HG03442 (cell line): ENCODE measurements around the gene DST.

Source experiments
- ATAC-seq: cut with Tn5 transposase; IDR thresholded peaks from one replicate; pipeline ENCODE4 v1.9.1; 2021; ENCODE audit warnings: mild to moderate bottlenecking, moderate library complexity; ENCODE audit not compliant: unreplicated experiment

The DST gene

DNA sequence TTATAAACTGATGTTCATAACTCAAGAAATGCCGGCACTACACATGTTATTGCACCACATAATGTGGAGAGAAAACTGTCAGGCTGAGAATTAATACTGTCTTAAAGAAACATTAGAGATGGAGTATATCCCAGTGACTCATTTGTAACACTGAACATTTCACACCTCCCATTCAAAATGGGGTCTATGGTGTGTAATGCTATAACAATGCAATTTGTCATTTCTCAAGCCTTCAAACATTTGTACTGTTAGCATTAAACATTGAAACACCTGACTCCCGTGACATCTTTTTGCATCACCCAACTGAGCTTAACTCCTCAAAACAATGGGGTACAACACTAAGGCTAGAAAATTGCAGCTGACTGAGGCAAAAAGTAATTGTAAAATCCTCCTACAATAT is 151.7 kb downstream of the DST start:
- no peak for ATAC-seq

DNA sequence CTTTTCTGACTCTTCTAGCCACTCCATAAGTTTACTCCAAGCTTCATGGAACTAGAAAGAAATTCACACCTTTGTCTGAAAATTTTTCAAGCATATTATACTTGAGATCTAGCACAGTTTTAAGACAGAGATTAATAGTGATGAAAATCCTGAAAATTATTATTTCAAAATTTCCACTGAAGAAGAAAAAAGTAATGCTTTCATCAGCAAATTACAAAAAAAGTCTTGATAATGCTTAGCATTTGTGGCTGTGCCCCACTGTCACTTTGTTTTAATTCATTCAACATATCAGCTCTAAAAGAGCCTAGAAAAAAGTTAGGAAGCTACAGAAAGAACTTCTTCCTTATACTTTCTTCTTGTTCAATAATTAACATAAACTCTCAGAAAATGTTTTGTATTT is 153.1 kb downstream of the DST start:
- ATAC-seq, result no peak

DNA sequence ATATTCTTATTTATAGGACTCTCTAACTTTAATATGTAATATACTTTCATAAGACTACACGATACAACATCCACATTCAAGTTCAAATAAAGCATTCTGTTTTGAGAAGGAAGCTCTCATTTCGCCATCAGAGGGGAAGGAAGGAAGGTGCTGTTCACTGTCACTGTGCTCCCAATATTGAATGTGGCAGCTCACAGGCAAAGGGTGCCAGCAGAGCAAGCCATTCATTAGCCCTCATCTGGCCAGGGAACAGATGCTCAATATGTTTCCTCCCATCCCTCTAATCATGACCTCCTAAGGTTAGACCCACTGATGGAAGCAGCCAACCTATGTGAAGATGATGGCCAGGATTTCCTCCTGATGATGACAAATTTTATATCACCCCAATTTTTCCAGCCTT is 154.4 kb downstream of the DST start:
- no peak for ATAC-seq

DNA sequence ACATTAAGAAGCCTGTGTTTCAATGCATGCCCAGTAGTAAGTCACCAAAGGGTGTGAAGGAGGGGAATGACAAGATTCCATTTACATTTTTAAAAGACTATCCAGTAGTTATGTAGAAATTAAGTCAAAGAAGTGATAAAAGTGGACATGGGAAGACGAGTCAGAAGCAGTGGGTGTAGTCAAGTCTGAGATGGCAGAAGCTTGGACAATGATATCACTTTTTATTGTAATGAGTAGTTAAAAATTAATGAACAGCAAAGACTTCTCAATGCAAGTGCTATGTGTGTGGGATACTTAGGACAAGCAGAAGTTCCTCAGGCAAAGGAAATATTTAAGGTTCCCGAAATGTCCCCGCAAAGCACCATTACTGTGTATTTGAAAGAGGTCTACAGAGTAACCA is 156.0 kb downstream of the DST start:
- no peak for ATAC-seq

DNA sequence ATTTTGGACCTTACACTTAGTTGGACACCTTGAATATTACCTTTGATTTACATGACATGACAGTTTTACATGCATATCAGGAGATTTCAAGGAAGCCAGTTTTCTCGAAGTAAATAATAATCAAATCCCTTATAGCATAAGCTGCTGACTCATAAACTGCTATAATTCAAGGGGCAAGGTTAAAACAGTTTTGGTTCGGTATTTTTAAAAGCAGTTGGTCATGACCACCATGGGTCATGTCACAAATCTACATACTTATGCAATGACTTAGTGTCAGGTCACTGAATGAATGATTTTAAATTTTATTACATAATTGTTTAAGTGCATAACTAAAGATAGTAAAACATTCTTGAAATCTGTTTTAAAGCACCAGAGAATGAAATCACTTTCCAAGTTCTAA is 158.0 kb downstream of the DST start:
- ATAC-seq, result no peak

DNA sequence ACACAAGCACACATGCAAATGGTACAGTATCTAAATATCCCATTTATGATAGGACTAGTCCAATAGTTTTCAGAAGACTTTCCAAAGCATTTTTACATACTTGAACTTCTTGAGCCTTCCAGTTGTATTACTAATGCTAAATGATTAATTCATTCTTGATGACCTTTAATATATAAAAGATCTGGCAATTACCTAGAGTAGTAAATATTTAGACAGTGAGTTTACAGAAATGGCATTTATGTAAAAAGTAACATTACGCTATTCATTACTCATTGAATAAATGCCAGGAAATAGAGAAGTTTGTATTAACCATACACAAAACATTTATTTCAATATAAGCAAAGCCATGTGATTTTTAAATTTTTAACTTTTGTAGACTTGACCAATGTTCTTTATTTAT is 158.8 kb downstream of the DST start:
- ATAC-seq, result no peak

DNA sequence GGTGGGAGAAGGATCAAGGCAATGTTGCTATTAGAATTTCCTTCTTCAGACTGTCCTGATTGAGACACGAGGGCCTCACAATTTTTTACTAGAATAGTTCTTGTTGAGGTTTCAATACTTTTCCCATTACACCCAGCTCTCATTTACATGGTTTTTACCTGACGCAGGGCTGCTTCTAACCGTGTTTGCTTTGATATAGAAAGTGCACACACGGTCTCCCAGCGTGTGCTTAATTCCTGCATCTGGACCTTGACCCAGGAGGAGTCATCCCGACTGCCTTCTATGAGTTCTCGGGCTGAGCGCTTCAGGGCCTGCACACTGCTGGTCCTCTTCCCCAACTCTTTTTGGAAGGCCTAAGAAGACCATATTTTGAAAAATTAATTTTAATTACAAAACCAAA is 160.2 kb downstream of the DST start:
- ATAC-seq, result no peak

DNA sequence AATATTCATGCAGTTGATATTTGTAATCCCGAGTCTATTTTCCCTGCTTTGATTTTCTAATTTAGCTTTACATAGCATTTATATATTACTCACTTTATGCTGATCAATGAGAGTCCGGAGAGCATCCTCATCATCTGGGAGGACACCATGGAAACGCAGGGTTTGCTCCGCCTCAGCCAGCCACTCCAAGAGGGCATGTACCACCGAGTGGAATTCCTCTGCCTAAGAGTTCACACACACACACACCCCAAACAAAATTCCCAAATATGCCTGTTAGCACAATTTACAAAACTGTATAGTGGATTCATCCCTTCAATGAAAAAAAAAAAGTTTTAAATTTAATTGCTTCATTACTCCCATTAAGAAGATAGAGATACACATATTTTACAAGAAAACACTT is 160.7 kb downstream of the DST start:
- ATAC-seq, result no peak

DNA sequence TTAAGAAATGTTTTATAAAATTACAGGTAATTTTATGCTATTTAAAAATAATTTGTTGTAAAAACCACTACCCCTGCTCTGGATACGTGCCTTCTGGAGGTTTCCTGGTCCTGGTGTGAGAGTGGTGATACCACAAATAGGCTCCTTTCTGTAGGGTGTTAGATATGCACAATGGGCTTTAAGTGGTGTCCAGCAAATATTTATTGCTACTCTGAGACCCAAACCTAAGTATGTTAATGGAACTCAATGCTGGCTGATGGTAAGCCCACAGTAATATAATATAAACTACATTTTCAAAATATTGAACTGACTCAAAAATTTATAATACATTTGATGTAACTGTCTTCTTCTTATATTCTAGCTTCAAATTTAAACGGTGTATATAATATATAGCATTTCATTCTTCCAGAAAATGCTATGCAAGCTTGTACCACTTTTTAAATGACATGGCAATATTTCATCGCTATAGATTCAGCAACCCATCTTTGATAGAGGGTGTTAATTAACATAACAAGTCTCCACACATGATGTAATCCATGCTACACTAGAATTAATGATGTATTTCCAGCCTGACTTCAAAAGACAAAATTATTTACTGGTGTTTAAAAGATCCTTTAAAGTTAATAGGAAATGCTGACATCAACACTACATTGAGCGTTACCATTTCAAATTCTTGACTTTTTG is 161.9 kb downstream of the DST start:
- no peak for ATAC-seq

DNA sequence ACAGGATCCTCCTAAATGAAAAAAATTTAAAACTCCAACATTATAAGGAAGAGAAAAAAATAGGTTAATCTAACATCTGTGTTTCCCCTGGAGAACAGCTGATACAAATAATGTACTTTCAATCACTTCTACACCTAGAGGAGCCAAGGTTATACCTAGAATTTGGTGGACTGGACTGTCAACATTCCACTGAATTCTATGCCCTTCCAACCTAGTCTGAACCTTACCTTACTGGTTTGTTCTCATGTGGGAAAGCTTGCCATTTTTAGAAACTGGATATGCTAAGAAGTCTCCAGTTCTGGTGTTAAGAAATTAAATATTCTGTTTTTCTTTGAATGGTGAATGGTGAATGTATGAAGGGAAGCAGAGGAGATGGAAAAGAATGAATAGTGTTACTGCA is 162.4 kb downstream of the DST start:
- no peak for ATAC-seq

DNA sequence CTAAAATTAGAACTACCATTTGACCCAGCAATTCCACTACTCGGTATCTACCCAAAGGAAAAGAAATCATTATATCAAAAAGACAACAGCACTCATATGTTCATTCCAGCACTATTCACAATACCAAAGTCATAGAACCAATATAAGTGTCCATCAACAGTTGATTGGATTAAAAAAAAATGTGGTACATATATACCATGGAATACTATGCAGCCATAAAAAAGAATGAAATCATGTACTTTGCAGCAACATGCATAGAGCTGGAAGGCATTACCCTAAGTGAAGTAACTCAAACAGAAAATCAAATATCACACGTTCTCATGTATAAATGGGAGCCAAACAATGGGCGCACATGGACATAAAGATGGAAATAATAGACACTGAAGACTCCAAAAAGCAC is 163.3 kb downstream of the DST start:
- ATAC-seq, result no peak

DNA sequence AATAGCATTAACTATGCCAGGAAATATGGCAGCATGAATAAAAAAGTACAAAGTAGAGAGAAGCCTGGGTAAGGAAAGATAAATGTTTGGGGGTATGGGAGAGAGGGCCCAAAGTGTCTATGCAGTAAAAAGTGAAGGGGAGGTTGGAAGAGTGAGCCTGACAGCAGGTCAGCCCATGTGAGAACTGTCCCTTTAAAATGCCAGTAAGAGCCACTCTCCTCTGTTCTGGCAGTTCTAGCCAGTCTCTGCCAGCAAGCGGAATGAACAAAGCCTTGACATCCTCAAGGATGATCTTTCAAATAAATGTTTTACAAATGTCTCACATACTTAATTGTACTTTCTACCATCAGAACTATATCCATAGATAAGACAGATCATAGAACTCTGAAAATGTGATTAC is 164.5 kb downstream of the DST start:
- no peak for ATAC-seq

DNA sequence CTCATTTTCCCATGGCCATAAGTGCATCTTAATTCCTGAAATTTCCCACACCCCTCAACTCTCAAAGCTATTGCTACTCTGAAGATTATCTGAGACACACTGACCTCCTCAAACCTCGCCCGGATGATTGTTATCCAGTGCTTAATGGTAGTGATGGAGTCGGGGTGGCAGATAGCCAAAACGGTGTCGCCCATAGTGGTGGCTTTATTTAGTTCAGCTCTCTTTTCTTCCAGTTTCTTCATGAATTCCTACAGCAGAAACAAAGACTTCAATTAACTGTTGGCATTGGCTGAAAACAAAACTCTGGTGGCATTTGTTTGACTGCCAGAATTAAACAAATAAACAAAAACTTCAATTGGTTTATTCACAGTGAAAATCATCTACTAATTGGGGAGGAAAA is 165.4 kb downstream of the DST start:
- ATAC-seq, result no peak

DNA sequence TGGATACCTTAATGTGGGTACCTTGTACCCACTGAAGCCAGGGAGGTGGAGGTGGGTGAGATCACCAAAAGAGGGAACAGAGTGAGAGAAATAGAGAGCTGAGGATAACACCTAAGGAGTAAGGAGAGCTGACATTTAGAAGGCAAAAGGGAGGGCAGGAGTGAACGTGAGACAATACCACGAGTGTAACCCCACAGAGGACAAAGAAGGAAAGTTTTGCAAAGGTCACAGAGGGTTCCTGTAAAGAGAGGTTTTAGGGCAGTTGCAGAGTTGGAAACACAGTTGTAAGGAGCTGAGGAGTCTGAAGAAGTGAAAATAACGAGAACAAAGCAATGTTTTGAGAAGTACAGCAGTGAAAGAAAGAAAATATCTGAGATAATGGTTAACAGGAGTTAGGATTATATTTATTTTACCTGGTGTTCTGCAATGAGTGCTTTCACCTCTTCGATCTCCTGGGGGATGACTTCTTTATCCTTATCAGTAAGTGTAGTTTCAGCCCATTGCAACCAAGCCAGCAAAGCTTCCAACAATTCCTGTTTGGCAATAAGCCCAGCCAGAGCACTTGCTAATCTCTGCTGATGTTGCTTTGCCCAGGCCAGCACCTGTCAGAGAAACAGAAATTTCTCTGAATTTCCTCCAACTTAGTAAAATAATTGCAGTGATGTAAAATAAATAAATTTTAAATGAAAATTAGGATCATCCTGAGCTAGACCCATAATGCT is 166.8 kb downstream of the DST start:
- no peak for ATAC-seq

DNA sequence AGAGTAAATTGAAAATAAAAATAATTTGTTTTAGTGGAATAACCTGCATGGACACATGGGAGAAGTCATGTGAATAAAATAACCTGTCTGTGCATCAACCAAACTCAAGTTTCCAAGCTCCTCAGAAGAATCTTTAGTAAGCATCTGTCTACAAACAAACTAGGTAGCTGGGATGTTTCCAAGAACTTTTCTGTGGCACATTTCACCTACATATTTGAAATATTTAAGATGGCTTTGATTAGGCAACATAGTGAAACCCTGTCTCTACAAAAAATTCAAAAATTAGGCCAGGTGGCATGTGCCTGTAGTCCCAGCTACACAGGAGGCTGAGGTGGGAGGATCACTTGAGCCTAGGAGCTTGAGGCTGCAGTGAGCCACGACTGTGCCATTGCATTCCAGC is 168.2 kb downstream of the DST start:
- no peak for ATAC-seq

DNA sequence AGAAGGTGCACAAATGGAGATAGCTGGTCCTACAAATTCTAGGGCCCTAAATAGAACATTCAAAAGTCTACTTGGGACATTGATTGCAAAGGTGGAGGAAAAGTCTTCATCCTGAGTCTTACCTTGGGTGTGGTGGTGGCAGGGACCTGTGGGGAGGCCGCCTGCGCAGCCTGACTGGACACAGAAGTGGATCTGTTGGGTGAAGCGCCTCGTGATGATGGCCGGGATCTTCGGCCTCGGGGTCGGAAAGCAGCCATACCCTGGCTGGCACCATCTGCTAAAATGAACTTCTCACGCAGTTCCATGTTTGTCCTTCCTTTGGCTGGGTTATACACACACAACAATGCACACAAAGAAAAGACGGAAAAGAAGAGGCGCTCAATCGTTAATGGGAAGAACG is 179.2 kb downstream of the DST start:
- no peak for ATAC-seq

DNA sequence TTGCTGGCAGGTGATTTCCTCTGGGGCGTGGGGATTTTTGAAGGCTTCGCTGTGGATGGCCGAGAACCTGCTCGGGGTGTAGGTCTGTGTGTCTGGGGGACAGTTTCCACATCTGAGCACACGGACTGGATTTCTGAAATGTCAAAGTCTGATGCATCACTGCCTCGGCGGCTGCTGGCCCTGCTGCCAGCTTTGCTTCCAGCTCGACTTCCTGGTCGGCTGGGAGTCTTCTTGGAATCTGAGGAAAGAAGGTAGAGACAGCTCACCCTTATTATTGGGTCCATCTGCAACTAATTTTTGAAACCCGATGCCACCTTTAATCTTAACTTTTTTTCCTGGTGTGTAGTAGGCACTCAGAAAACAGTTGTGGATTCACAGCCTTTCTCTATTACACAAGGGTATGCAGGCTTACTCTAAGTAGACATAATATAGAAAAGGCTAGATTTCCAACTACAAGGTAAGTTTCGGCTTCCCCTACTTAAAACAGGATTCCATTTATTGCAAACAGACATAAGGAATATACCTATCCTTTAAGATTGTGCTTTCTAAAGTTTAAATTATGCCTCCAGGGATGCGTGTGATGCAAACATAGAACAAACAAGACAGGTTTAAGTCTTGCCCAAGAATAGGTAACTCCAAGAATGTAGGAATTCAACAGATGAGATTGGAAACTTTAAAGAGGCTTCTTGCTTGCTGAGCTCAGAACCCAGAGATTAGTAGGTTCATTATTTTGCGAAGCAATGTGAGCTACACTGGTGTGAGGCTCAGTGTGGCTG is 183.5 kb downstream of the DST start:
- no peak for ATAC-seq

DNA sequence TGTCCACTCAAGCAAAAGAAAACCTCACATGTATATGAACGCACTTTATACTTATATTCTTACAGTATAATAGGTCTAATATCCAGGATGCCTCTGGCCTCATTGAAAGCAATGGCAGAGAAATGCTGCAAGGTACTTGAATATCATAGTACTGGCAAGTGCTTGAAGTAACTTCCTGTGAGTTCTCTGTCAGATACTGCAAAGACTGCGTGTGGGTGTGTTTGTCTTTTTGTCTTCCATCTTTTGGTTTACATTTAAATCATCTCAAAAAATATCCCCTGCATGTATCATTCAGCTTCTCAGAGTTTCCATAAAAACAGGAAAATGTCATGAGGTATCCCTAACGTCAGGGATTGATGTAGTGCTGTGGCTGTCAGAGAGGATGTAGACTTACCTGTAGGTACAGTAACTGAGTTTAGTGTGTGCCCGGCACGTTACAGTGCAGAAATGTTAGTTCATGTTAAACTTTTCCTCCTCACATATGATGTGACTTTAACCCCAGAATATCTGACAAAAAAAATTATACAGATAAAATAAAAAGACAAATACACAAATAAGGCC is 184.3 kb downstream of the DST start:
- no peak for ATAC-seq

DNA sequence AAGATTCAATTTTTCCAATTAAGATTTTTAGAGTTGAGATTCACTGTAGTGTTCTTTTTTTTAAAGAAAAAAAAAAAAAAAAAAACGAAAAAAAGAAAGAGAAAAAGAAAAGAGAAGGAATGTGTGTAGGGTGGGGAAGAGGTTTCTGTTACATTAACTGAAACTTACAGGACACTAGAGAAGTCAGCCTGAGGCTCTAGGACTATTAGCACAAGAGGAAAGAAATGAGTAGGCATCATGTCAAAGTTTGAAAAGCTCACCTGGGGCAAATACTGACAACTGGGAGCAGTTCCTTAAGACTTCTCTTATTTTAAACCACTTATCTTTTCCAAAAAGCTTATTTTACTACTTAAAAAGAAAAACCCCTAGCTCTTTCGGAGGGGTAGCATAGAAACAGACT is 185.9 kb downstream of the DST start:
- no peak for ATAC-seq

DNA sequence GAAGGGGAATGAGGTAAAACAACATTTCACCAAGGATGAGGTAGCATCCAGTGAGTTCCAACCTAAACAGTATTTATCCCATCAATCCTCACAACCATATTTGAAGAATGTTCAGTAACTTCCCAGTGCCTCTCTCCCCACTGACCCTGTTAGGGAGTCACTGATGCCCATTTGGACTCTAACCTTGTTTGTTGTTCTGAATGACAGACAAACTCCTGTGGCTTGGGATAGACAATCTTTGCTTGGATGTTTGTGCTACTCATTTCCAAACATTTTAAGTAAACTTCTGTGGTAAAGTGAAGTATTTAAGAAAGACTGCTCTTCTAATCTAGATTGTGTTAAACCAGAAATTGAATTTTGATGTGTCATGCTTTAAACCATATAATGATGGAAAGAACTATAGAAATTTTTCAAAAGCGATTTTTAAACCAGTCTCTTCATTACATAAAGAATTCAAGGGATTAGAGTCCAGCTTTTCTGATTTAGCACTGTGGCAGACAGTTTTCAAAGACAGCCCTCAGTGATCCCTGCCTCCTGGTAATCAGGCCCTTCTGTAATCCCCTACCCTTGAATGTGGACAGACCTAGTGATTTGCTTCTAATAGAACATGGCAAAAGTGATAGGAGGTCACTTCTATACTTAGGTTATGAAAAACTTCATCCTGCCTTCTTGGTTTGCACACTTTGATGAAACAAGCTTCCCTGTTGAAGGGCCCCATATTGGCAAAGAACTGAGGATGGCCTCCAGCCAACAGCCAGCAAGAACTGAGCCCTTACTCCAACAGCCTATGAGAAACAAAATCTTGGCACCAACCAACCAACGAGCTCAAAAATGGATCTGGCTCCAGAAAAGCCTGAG is 191.6 kb downstream of the DST start:
- no peak for ATAC-seq

DNA sequence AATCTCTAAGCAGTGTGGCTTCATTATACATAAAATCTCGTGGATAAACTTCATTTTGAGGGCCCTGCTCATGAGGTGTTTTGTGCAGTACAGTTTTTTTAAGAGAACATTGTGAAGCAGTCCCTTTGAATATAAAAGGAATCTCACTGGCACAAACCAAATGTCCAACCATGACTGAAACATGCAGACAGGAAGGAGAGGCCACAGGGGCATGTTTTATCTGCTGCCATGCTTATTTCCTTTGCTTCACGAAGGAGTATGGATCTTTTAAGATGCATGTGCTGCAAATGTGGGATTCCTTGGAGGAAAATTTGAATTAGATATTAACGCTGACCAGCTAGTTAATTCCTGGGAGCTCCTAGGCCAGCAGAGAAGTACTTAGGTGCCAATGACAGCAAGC is 192.3 kb downstream of the DST start:
- no peak for ATAC-seq
